Measurements from ENCODE around the gene HOXC11.
A peak's percentile ranks its signal among the peaks of the same experiment; 100 is the strongest.

HOXC11 gene

DNA sequence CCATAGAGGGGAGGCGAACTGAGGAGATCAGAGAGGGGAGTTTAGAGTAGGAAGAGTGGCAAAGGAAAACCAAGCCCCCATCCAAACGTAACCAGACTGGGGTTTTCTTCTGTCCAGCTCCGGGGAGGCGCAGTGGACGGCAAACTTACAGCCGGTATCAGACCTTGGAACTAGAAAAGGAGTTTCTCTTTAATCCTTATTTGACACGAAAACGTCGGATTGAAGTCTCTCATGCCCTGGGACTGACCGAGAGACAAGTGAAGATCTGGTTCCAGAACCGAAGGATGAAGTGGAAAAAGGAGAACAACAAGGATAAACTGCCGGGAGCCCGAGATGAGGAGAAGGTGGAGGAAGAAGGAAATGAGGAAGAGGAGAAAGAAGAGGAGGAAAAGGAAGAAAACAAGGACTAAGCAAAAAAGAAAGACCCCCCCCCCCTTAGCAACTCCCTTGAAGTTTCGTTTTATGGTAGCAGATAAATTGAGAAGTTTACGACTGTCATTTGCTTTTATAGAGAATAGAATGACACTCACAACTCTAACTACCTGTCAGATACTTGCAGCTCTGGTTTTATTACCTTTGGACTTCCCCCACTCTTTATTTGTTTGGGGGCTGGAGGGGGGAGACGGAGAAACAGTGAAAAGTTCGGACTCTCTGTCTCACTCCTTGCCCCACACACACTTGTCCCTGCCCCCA is 38.2 kb downstream of the HOXC11 start:
- no peak for DNase-seq
- TF ChIP-seq GATA1 (IDR thresholded peaks at IDR 0.05; ENCODE audit: low read depth, low read length) = no peak
- no peak for TF ChIP-seq POLR2A (IDR thresholded peaks at IDR 0.05; ENCODE audit: low read length)

DNA sequence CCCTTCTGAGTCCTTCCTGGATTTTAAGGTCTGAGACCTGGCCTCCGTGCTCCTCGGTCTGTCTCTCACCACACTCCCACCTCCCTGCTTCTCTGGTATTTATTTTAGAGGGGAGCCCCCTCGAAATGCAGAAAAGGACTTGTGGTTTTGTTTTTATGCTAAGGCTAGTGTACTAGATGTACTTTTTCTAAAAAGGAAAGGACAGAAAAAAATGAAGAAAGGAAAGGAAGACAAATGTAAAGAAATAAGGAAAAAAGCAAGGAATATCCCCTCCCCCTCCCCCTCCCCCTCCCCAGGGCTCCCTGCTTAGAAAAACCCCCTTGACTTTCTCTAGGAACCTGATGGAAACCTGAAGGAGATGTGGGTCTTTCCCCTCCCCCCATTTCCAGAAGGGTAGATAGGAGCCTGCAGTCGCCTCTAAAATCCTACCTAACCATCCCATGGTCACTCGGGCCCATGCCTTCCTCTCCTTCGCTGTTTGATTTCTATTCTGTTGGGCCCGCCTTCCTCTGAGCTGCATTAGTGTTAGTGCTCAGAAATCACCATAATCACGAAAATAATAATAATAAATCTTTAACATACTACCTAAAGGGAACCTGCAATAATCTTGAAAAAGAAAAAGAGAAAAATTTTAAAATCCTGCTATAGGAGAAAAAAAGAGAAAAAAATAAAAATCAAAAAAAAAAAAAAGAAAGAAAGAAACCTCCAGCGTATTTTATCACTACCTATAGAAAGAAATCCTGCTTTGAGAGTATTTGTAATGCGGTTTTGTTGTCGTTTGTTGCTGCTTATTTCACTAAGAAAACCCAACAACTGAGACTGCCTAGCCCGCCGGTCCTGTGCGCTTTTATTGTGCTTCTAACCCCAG is 39.0 kb downstream of the HOXC11 start:
- TF ChIP-seq POLR2A (IDR thresholded peaks at IDR 0.05; ENCODE audit: low read length) = no peak
- TF ChIP-seq GATA1 (IDR thresholded peaks at IDR 0.05; ENCODE audit: low read depth, low read length) = no peak

DNA sequence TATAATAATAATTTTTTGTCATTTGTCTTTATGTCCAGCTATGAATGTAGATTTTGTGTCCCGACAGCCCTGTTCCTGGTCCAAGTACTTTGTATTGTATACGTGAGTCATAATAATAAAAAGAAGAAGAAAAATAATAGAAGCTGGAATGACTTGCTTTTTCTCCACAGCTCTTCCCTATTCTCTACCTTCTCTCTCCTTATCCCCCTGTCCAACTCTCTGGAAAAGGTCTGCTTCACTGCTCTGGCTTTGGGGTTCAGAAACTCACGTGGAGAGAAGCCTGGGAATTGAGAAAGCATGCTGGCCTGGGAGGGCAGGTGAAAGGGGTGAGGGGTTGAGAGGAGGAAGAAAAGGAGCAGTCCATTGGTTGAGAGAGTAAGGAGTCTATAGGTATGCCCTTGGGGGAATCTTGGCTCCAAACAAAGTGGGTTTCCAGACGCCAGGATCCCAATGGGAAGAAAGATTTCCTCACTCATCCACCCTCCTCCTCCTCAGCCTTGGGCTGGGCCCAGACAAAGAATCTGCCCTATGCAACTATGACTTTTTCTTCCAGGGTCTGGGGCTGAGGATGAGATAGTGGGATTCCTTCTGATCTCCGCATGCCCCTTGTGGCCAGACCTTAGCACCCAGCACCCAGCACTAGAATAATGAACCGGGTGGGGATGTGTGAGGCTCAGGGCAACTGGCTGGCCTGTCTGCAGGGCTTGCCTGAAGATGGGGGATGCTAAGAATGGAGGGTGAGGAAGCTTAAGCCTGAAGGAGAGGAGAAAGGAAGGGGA is 39.9 kb downstream of the HOXC11 start:
- TF ChIP-seq POLR2A (IDR thresholded peaks at IDR 0.05; ENCODE audit: low read length) = no peak
- no peak for TF ChIP-seq GATA1 (IDR thresholded peaks at IDR 0.05; ENCODE audit: low read depth, low read length)
- no peak for DNase-seq

More for the DNA sequence above, 39.0 kb downstream of the HOXC11 start:
- no peak for DNase-seq

DNA sequence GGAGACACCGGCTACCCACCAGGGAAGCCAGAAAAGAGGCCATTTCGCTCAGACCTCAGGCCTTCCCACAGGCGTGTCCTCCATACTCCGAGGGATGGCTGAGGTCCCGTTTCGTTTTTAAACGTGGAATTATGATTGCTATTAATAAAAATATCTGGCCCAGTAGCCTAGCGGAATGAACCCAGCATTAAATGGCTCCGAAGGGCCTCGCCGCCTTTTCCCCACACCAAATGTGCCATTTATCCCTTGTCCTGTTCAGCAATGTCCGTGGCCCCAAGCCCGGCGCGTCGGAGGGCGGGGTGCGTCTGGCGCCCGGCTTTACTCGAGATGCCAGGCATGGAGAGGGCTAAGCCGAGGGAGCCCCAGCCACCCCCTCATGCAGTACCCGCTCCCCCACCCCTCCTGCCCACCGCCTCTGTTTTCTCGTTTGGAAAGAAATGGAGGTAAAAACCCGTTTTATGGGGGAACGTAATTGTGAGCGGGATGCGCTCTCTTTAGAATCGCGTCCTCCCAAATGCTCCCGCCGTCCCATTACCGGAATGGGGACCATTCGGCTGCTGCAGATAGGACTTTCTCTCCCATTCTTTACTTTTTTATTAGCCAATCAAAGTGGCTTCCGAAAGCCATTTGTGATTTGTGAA is 41.6 kb downstream of the HOXC11 start:
- no peak for TF ChIP-seq POLR2A (IDR thresholded peaks at IDR 0.05; ENCODE audit: low read length)
- TF ChIP-seq GATA1 (IDR thresholded peaks at IDR 0.05; ENCODE audit: low read depth, low read length) = no peak
- no peak for DNase-seq

DNA sequence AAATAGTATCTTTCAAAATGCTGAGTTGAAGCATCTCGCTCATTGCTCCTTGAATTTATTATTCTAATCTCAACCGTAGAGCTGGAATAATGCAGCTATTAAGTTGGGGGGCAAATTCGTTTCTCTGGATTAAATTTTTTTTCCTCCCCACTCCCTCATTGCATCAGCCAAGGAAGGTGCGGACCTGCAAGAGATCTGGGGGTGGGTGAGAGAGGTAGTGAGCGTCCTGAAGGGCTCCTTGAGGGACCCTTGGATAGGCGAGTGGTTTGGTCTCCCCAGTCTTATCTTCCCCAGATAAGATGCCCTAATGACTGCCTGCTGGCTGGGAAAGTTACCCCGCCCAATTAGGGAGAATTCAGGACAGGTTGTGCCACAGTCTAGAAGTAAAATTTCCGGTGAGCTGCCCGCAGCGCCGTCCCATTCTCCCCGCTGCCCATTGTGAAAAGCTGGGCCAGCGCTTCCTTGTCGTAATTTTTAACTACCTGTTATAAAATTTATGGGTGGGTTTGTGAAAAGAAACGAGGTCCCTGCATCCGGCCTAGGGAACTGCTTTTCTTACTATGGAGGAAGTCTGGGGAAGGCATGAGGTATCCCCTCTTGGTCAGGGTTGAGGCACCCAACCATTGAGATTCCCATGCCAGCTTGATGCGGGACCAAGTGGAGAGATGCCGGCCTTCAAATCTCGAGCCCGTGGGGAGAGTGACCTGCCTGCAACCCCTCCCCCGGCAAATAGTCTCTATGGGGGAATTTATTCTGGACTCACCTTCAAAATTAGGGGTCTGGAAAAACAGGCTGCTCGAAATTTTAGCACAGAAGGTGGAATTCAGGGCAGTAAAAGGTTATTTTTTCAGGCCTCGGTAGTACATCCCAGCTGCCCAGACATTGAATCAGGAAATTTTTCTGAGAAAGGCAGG is 42.3 kb downstream of the HOXC11 start:
- TF ChIP-seq GATA1 (IDR thresholded peaks at IDR 0.05; ENCODE audit: low read depth, low read length) = no peak
- no peak for TF ChIP-seq POLR2A (IDR thresholded peaks at IDR 0.05; ENCODE audit: low read length)
- no peak for DNase-seq

DNA sequence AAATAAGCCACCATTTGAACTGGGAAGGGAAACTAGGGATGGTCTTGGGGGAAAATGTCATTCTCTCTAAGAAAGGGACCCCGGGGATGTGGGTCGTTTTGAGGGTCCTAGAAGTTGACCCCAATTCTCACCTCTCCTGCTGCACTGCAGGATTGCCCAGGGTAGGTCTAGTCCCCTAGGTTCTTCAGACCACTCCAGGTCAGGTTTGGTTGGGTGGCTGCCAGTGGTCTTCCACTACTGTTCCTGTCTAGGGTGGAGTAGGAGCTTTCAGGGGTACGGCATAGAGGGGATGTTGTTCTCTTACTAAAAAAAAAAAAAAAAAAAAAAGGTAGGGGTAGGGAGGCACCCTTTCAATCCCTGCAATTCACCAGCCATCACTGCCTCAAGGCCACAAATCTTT is 43.1 kb downstream of the HOXC11 start:
- no peak for TF ChIP-seq POLR2A (IDR thresholded peaks at IDR 0.05; ENCODE audit: low read length)
- DNase-seq = no peak

DNA sequence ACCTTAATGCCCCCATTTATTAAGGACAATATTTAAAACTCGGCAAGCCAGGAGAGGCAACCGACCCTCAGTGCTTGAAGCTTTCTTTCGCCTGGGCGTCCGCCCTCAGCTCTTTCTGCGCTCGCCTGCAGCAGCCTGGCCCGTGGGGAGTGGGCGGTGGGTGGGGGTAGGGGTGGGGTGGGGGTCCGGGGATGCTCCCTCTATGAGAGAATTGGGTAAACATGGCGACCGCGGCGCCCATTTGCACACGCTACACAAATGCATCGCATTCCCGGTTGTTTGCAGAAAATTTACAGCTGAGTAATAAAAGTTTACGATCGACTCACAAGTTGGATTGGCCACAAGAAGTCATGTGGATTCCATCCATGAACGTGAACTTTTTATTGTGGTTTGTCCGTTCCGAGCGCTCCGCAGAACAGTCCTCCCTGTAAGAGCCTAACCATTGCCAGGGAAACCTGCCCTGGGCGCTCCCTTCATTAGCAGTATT is 43.6 kb downstream of the HOXC11 start:
- TF ChIP-seq GATA1 (IDR thresholded peaks at IDR 0.05; ENCODE audit: low read depth, low read length) (no peak), POLR2A (IDR thresholded peaks at IDR 0.05; ENCODE audit: low read length) (no peak)
- no peak for DNase-seq

DNA sequence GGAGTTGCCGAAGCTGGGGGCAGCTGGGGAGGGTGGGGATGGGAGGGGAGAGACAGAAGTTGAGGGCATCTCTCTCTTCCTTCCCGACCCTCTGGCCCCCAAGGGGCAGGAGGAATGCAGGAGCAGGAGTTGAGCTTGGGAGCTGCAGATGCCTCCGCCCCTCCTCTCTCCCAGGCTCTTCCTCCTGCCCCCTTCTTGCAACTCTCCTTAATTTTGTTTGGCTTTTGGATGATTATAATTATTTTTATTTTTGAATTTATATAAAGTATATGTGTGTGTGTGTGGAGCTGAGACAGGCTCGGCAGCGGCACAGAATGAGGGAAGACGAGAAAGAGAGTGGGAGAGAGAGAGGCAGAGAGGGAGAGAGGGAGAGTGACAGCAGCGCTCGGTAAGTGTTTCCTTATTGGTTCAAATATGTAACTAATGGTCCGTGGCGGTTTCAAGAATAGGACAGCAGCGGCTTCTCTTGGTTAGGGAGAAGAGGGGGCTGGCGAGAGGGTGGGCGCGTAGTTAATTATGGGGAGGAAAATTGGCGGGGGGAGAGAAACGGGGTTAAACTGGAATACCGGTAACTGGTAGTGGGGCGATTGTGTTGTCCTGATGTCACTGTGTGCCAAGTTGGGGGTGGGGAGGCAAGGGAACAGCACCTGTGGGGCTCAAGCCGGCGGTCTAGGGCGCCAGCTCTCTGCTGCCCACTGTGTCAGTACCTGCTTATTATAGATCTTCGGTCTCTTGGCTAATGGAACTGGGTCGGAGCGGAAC is 44.3 kb downstream of the HOXC11 start:
- no peak for DNase-seq
- no peak for TF ChIP-seq GATA1 (IDR thresholded peaks at IDR 0.05; ENCODE audit: low read depth, low read length)
- TF ChIP-seq POLR2A (IDR thresholded peaks at IDR 0.05; ENCODE audit: low read length) = no peak

DNA sequence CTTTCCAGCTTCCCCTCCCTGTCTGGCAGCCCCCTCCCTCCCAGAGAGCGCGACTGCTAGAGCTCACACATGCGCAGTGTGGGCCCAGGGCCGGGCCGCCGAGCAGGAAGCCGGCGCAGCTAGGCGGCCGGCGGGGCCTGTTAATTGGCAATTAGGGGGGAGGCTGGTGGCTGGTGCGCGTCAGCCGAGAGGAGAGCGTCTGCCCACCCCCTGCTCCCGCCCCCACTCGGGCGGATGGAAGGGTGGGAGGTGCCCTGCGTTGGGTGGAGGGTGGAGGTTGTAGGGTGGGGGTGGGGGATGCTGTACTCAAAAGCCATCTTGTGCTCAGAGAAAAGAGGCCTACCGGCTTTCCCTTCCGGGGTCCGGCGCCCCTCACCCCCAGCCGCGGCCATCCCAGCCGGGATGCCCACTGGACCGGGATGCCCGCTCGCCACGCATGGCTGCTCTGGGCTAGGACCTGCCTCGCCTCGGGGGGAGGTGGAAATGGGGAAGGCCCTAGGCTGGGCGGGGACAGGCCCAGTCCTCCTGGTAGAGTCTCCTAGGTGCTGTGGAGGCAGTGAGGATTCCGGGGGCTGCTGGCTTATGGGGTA is 45.0 kb downstream of the HOXC11 start:
- DNase-seq = peak; percentile 12 to 24
- no peak for TF ChIP-seq GATA1 (IDR thresholded peaks at IDR 0.05; ENCODE audit: low read depth, low read length)
- no peak for TF ChIP-seq POLR2A (IDR thresholded peaks at IDR 0.05; ENCODE audit: low read length)

DNA sequence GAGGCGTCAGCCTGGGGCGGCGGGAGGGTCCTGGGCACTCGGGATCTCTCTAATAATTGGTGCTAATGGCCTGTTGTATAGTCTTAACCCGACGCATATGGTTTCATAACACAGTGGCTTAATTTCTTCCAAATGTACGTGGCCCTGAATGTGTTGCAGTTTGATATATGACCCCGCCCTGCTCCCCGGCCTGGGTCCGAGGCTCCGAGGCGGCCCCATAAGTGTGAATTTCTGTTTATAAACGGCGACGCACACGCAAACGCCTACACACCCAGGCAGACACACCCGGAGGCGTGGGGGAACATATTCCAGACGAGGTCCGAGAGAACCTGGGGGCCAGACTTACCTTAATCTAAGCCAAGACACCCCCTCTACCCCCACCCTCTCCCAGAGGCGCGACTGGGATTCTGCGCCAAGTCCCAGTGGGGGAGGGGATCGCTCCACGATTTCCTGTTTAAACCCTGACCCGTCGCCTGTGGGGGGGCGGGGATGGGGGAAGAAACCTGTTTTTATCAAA is 45.6 kb downstream of the HOXC11 start:
- TF ChIP-seq GATA1 (IDR thresholded peaks at IDR 0.05; ENCODE audit: low read depth, low read length) (no peak), POLR2A (IDR thresholded peaks at IDR 0.05; ENCODE audit: low read length) (no peak)
- no peak for DNase-seq

DNA sequence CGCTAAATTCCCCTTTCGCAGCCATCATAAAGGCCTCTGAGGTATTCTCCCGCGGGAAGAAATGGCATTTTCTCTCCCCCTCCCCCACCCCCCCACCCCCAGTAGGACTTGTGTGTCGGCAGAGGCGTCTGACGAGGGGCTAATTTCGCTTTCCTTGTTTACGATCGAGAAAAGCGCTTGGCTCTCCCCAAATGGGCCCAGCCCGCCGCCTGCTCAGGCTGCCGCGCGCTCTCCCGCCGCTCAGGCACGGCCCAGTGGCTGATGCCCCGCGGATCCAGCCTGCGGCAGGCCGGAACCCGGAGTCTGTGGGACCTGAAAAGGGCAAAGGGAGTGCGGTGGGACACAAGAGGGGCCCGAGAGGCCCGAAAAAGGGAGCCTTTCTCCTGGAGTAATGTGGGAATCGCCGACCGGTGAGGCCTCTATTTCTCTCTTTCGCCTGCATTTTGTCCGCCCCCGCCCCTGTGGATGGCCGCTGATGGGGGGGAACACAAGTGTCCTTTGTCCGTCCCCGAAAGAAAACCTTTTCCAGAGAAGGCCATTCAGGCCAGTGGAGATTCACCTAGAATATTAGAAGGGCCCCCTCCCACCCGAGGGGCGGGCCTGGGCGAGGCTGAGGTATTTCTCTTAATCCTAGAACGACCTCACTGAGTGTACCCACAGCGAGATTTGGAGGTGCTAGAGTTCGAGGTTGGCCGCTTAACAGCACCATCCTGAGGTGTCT is 46.3 kb downstream of the HOXC11 start:
- DNase-seq = no peak

More for the DNA sequence above, 46.3 kb downstream of the HOXC11 start:
- TF ChIP-seq GATA1 (IDR thresholded peaks at IDR 0.05; ENCODE audit: low read depth, low read length) (no peak), POLR2A (IDR thresholded peaks at IDR 0.05; ENCODE audit: low read length) (no peak)

Measured in erythroblast (primary cell).